Amniotic epithelial cell (primary cell): Measurements from ENCODE around the gene NCOA7.

Experiments
- DNase-seq: peaks from one replicate; pipeline ENCODE4 v3.0.0-alpha.2; 2010; ENCODE audit warnings: low read depth

NCOA7 gene

GRCh38 chr6:125979101-125979500 is 188.3 kb downstream of the NCOA7 start:
- DNase-seq: no peak
